NOMO-1 treated with DMSO at 0.1 percent for 48 hours (cell line): ENCODE data around the gene DHH.
"Not testable (repeated sequence)": the region's sequence is repeated elsewhere in the genome, so short reads cannot be mapped to it uniquely, and the experiment has no call there.

Source experiments
- DNase-seq: peaks from one replicate; lab custom pipeline; 2025; ENCODE audit not compliant: unreplicated experiment; lab: John Stamatoyannopoulos, UW

DHH gene

GRCh38 chr12:49070971-49071370 is 23.6 kb downstream of the DHH start:
- DNase-seq: no peak

- peak; percentile 98 for DNase-seq
Observed at GRCh38 chr12:49069507-49070346, 24.9 kb downstream of the DHH start, which contains the start of gene RHEBL1. RHEBL1 (minus strand) TSS chr12:49069979; CDS start chr12:49069785, 194 bp downstream.

- DNase-seq: no peak
Observed at GRCh38 chr12:49068879-49069506, 25.6 kb downstream of the DHH start.

DNA sequence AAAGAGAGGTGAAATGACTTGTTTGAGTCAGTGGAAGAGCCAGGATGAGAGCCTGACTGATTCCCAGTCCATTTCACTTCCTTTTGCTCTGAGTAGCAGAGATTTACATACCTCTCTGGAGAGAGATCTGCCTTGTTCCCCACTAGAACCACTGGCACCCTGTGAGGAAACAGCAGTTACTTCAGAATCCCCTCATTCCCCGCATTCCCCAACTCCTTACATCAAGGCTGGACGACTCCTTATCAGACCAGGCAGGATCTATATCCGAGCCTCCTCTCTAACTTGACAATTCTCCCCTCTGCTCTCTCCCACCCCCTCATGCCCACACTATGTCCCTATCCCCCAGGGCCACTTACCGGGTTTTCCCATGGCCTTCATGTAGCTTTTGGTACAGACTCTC is 28.5 kb downstream of the DHH start:
- DNase-seq: no peak

GRCh38 chr12:49064767-49065152 is 29.8 kb downstream of the DHH start:
- DNase-seq: no peak

- DNase-seq: not testable (repeated sequence)
Observed at GRCh38 chr12:49061916-49062315, 32.7 kb downstream of the DHH start.

DNA sequence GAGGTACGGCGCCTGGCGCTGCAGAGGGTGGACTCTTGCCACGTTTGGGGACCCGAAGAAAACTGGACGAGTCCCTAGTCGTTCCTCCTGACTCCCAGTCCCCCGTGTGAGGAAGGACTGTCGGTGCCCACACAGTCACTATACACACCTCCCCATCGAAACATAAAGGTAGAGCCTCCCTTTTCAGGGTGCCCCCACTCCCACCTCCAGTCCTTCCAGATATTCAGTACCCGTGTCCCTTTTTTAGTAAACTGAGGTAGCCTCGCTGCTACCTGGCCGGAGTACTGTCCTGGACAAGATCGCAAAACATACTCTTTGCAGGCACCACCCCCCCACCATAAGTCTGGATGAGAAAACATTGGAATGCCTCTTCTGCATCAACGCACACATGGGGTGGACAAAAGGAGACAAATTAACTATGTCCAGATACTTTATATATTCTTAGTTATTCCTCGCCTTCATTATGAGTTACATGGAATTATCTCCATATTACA is 33.4 kb downstream of the DHH start:
- DNase-seq: no peak

DNA sequence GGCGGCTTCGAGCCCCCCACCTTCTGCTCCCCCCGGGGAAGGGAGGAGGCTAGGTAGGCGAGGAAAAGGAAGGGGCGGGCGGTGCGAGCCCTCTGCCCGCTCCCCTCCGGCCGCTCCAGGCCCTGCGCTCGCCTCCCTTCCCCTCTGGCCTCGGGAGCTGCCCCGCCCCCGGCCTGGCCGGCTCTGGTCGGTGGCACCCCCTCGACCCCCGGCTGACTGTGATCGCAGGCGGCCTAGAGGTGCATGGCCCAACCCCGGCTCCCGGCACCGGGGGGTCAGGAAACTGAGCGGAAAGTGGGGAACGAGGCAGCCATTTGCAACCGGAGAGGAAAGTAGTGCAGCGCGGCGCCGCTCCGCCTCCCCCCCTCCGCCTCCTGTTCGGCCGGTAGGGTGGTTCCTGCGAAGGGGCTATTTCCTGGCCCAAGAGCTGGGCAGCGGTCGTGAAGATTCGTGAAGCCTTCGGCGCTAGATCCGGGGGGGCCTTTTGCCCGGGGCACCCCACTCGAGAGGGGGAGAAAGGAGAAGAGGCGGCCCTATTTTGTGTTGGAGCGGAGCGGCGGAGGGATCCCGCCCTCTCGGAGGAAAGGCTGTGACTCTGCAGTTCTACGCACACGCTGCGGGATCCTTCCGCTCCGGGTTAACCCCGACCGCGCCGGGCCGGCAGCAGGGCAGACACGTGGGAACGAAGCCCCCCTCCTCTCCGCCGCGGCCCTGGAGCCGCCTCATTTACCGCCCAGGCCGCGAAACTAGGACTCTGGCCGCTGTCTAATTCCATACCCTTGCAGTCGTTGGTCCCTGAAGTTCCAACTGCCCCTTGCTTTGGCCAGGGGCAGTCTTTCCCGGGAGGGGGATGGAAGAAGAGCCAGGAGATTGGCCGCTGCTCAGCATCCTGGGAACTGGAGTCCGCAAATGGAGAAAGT is 34.1 kb downstream of the DHH start, which contains the start of gene KMT2D:
Gene KMT2D, minus strand, starts transcription at position 558 of the 920 bp plus-strand sequence. CDS start 5,470 bp downstream, outside the sequence.
- peak; percentile 90 for DNase-seq

DNA sequence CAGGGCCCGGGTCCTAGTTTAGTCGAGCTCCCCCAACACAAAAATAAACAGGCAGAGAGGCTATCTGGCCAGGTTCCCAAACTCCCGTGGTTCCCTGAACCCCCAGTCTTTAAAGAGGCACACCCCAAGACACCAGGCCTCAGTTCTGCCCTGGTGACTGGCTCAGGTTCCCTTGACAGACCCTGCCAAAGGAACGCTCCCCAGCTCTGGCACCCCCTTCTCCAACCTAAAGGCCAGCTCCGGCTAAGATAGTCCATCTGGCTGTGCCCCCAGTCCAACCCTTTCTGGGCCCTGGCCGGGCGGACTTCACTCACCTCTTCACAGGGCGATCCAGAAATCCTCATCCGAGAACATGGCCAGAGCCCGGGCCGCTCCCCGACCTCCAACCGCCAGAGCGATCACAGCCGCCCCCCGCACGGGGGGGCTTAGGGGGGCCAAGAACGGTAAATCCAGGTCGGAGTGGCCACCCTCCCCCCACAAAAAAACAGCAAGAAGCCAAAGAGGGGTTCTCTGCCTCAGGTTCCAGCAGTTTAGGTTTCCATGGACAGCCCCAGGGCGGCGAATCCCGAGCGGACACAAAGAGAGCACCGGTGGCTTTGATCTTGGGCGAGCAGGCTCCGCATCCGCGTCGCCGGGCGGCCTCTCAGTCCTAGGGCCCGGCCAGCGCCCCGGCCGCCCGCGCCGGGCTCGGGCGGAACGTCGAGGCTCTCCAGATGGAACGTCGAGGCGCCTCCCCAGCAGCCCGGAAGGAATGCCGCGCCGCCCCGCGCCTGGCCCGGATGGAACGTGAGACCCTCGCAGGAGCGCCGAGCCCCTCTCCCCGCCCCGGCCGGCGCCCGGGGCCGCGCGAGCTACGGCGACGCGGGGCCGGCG is 35.1 kb downstream of the DHH start:
- DNase-seq: peak; percentile 9

DNA sequence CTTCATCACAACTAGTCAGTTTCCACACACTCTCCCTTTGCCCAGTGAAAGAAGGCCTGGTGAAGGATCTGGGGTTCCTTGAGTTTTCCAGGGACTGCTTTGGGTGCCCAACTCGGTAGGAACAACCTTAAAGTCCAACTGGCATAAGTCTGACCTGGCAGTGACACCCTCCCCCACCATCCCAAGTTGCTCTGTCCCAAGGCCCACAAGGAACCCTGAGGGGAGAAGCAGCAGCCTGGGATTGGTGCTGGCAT is 35.6 kb downstream of the DHH start:
- no peak for DNase-seq

- no peak for DNase-seq
Observed at GRCh38 chr12:49058366-49059044, 36.1 kb downstream of the DHH start.

DNA sequence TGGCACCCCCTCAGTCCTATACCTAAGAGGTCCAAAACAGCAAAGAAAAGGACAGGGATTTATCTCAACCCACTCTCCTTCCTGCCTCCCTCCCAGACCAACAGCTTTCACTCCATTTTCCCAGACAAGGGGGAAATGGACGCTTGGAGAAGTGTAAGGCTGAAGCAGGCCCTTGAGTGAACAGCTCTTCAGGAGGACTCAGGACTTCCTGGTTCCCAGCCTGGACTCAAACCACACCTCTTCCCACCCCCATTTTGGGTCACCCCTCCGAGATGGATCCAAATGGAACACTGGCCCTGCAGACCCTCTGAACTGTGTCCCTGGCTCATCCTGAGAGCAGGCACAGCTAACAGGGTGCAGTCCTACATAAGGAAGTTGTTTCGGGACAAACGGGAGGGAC is 36.7 kb downstream of the DHH start:
- no peak for DNase-seq

GRCh38 chr12:49055978-49056754 is 38.4 kb downstream of the DHH start:
- peak; percentile 93 for DNase-seq

- no peak for DNase-seq
Observed at GRCh38 chr12:49055092-49055491, 39.5 kb downstream of the DHH start.

DNA sequence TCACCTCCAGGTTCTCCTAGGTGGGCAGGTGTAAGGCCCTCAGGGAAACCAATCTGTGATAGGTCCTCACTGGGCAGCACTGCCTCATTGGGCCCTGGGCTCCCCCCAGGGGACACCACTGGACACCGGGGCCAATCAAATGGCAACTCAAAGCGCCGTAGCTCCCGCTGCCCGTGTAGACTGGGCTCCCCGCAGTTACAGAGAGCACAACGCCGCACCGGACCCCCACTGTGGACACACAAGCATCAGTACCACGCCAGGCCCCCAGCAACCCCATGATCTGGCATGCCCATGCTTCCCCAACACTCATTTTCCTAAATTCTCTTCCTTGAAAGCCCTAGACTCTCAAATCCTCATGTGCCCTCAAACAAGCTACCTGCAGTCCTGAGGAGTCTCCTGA is 40.1 kb downstream of the DHH start:
- DNase-seq: no peak

DNA sequence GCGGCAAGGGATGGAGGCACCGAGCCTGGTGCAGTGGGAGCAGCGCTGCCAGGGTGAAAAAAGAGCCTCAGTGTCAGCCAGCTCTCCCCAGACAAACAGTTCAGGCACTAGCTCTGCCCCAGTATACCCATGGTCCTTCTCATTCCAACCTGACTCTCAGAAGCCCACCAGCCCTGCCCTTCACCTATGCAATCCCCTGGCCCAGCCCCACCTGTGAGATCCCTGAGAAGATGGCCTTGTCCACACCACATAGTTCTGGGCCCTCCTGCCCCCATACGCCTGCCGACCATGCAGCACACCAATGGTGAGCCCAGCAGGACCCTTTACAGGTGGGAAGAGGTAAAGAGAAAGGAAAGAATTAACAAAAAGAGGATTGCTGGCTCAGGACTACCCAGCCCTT is 40.5 kb downstream of the DHH start:
- no peak for DNase-seq

DNA sequence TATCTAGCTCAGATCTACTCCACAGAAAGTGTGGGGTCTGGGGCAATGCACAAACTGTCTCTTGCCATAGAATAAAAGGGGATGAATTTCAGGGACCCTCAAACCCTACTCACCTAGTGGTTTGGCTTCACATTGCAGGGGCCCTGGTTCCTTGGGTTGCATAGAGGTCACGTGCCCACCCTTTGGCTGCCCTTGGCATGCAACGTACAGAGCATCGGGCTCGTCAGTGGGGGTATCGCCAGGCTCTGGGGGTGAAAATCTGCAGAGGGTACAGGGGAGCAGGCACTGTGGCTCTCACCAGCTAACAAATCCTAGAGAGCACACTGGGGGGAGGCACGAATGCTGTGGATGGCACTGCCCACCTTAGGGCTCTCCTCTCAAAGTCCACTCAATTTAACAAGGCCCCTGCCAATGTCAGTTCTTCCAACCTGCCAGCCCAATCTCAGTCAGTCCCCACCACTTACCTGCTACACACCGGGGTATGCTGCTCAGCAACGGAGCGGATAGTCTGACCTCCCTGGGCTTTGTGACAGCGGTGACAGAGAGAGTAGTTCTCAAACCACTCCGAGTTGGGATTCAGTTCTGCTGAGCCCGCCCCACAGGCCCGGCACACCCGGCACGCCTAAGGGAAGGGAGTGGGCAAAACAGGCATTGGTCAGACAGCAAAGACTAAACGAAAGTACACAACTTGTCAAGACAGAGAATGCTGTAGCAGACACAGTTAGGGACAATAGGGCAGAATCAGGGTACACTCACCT is 42.0 kb downstream of the DHH start:
- DNase-seq: no peak

DNA sequence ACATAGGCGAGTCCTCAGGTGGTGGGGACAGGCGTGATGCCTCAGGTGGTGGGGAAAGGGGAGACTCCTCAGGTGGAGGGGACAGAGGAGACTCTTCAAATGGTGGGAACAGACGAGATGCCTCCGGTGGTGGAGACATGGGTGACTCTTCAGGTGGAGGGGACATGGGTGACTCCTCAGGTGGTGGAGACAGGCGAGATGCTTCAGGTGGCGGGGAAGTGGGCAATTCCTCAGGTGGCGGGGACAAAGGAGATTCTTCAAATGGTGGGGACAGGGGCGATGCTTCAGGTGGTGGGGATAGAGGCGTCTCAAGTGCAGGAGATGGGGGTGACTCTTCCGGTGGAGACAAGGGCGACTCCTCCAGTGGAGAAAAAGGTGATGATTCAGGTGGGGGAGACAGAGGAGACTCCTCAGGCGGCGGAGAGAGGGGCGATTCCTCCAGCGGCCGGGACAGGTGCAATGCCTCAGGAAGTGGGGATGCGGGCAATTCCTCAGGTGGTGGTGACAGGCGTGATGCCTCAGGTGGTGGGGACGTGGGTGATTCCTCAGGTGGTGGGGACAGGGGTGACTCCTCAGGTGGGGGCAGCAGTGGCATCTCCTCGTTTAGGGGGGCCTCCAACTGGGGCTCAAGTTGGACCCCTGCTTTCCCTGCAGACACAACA is 42.7 kb downstream of the DHH start:
- DNase-seq: no peak
